ENCODE data around the gene E2F8.
A peak's percentile ranks its signal among the peaks of the same experiment; 100 is the strongest.

The E2F8 gene

GRCh38 chr11:19240420-19241259 lies at the start of gene E2F8:
Gene E2F8, minus strand, starts transcription at chr11:19240945. Its CDS starts 824 bp downstream, at chr11:19240121.
- Histone ChIP-seq H3K9me3 (ENCODE audit: insufficient read depth, low read length) (no peaks in the 10 kb centered on the region), H3K27me3 (ENCODE audit: insufficient read depth, insufficient read length) (peaks cover 38% of the 10 kb centered on the region), H3K9ac (ENCODE audit: insufficient read length, low read depth) (peak within 1 kb of the TSS; percentile 83), H3K4me1 (ENCODE audit: insufficient read depth, insufficient read length) (peaks cover 5% of the 10 kb centered on the region), H3K4me3 (ENCODE audit: insufficient read length, low read depth) (peak within 1 kb of the TSS; percentile 58), H3K36me3 (ENCODE audit: insufficient read depth, insufficient read length, low read length) (peaks cover 9% of the 10 kb centered on the region)
- peak; percentile 82 for DNase-seq (ENCODE audit: low read depth, low spot score)
- TF ChIP-seq SUZ12 (IDR thresholded peaks at IDR 0.05; ENCODE audit: extremely low read depth, insufficient read depth, insufficient read length): no peak
- no peak for TF ChIP-seq YY1 (IDR thresholded peaks at IDR 0.05; ENCODE audit: insufficient read depth, insufficient read length)
- no peak for TF ChIP-seq ZNF274 (IDR thresholded peaks at IDR 0.05; ENCODE audit: low read depth, low read length)

DNA sequence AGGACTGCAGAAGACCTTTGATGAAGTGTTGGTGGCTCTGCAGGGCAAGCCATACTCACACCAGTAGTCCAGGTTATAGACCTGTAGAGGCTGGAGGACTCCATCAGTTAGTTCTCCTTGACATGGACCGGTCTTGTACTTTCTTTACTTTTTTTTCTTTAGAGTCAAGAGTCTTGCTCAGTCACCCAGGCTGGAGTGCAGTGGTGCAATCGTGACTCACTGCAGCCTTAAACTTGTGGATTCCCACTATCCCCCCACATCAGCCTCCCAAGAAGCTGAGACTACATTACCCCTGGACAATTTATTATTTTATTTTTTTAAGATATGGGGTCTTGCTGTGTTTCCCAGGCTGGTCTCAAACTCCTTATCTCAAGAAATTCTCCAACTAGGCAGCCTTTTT lies 49.6 kb upstream of the E2F8 start:
- TF ChIP-seq ZNF274 (IDR thresholded peaks at IDR 0.05; ENCODE audit: low read depth, low read length): no peak
- no peak for TF ChIP-seq YY1 (IDR thresholded peaks at IDR 0.05; ENCODE audit: insufficient read depth, insufficient read length)
- TF ChIP-seq SUZ12 (IDR thresholded peaks at IDR 0.05; ENCODE audit: extremely low read depth, insufficient read depth, insufficient read length): no peak
- H3K4me3 ChIP-seq (ENCODE audit: insufficient read length, low read depth): no peak overlapping the region
- H3K9me3 ChIP-seq (ENCODE audit: insufficient read depth, low read length): no peaks in the 10 kb centered on the region
- H3K4me1 ChIP-seq (ENCODE audit: insufficient read depth, insufficient read length): no peaks in the 10 kb centered on the region
- H3K9ac ChIP-seq (ENCODE audit: insufficient read length, low read depth): no peak overlapping the region
- no peaks in the 10 kb centered on the region for H3K27me3 ChIP-seq (ENCODE audit: insufficient read depth, insufficient read length)
- H3K36me3 ChIP-seq (ENCODE audit: insufficient read depth, insufficient read length, low read length): no peaks in the 10 kb centered on the region
- DNase-seq (ENCODE audit: low read depth, low spot score): no peak

DNA sequence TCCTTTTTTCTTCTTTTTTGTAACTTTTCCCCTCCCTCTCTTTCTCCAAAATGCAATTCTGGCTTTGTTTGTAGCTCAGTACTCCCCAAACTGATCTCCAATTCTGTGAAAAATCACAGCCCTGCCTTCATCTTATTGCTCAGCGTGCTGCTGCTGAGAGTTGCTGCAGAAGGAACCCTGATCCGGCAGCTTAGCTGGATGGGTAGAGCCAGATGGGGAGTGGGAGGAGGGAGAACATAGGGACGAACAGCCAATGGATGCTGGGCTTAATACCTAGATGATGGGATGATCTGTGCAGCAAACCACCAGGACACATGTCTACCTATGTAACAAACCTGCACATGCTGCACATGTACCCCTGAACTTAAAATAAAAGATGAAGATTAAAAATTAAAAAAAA lies 47.5 kb upstream of the E2F8 start:
- peaks cover 2% of the 10 kb centered on the region for H3K4me1 ChIP-seq (ENCODE audit: insufficient read depth, insufficient read length)
- no peaks in the 10 kb centered on the region for H3K9me3 ChIP-seq (ENCODE audit: insufficient read depth, low read length)
- no peak for DNase-seq (ENCODE audit: low read depth, low spot score)
- H3K4me3 ChIP-seq (ENCODE audit: insufficient read length, low read depth): no peak overlapping the region
- no peaks in the 10 kb centered on the region for H3K36me3 ChIP-seq (ENCODE audit: insufficient read depth, insufficient read length, low read length)
- H3K9ac ChIP-seq (ENCODE audit: insufficient read length, low read depth): no peak overlapping the region
- H3K27me3 ChIP-seq (ENCODE audit: insufficient read depth, insufficient read length): no peaks in the 10 kb centered on the region
- TF ChIP-seq ZNF274 (IDR thresholded peaks at IDR 0.05; ENCODE audit: low read depth, low read length) (no peak), SUZ12 (IDR thresholded peaks at IDR 0.05; ENCODE audit: extremely low read depth, insufficient read depth, insufficient read length) (no peak), YY1 (IDR thresholded peaks at IDR 0.05; ENCODE audit: insufficient read depth, insufficient read length) (no peak)

DNA sequence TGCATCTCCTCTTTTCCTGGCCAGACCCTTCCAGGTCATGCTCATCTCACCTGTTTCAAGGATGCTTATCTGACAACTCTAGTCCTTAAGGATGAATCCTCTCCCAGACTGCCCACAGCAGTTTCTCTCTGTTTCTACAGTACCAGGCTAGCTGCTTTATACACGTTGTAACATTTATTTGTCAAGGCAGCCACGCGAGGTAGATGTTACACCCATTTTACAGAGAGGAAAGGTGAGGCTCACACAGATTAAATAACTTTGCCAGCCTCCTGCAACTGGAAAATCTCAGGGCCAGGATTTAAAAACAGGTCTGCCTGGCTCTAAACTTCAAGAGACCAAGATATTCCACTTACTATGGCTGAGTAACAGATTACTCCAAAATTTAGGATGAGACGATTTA lies 45.7 kb upstream of the E2F8 start:
- Histone ChIP-seq H3K9ac (ENCODE audit: insufficient read length, low read depth) (no peak overlapping the region), H3K4me1 (ENCODE audit: insufficient read depth, insufficient read length) (peaks cover 2% of the 10 kb centered on the region)

DNA sequence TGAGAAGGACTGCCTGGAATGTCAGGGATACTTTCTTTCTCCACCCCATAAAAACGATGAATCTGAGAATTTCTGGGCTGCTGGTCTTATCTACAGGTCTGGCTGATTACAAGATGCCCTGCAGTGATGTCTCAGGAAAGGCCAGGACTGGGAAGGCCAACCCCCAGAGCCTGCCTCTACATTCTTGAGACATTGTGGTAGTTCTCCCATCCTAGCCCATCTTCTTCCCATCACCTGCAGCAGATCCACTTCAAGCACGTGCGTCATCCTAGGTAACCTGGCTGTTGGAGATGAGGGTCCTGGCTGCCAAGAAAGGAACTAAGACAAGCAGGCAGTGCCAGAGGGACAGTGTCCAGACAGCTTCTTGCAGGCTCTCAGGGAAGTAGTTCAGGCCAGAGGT lies 44.1 kb upstream of the E2F8 start:
- Histone ChIP-seq H3K27me3 (ENCODE audit: insufficient read depth, insufficient read length) (no peaks in the 10 kb centered on the region), H3K4me1 (ENCODE audit: insufficient read depth, insufficient read length) (peaks cover 2% of the 10 kb centered on the region), H3K36me3 (ENCODE audit: insufficient read depth, insufficient read length, low read length) (no peaks in the 10 kb centered on the region), H3K4me3 (ENCODE audit: insufficient read length, low read depth) (no peak overlapping the region), H3K9ac (ENCODE audit: insufficient read length, low read depth) (no peak overlapping the region), H3K9me3 (ENCODE audit: insufficient read depth, low read length) (no peaks in the 10 kb centered on the region)
- no peak for TF ChIP-seq ZNF274 (IDR thresholded peaks at IDR 0.05; ENCODE audit: low read depth, low read length)
- DNase-seq (ENCODE audit: low read depth, low spot score): no peak

More for the DNA sequence above, 45.7 kb upstream of the E2F8 start:
- Histone ChIP-seq H3K9me3 (ENCODE audit: insufficient read depth, low read length) (no peaks in the 10 kb centered on the region), H3K27me3 (ENCODE audit: insufficient read depth, insufficient read length) (no peaks in the 10 kb centered on the region), H3K36me3 (ENCODE audit: insufficient read depth, insufficient read length, low read length) (no peaks in the 10 kb centered on the region), H3K4me3 (ENCODE audit: insufficient read length, low read depth) (no peak overlapping the region)
- no peak for DNase-seq (ENCODE audit: low read depth, low spot score)
- TF ChIP-seq SUZ12 (IDR thresholded peaks at IDR 0.05; ENCODE audit: extremely low read depth, insufficient read depth, insufficient read length) (no peak), YY1 (IDR thresholded peaks at IDR 0.05; ENCODE audit: insufficient read depth, insufficient read length) (no peak)

GRCh38 chr11:19283991-19284390 lies 43.2 kb upstream of the E2F8 start:
- Histone ChIP-seq H3K9ac (ENCODE audit: insufficient read length, low read depth) (no peak overlapping the region), H3K36me3 (ENCODE audit: insufficient read depth, insufficient read length, low read length) (no peaks in the 10 kb centered on the region), H3K9me3 (ENCODE audit: insufficient read depth, low read length) (no peaks in the 10 kb centered on the region), H3K27me3 (ENCODE audit: insufficient read depth, insufficient read length) (no peaks in the 10 kb centered on the region), H3K4me1 (ENCODE audit: insufficient read depth, insufficient read length) (peaks cover 2% of the 10 kb centered on the region), H3K4me3 (ENCODE audit: insufficient read length, low read depth) (no peak overlapping the region)
- DNase-seq (ENCODE audit: low read depth, low spot score): no peak
- TF ChIP-seq ZNF274 (IDR thresholded peaks at IDR 0.05; ENCODE audit: low read depth, low read length): no peak
- no peak for TF ChIP-seq YY1 (IDR thresholded peaks at IDR 0.05; ENCODE audit: insufficient read depth, insufficient read length)
- no peak for TF ChIP-seq SUZ12 (IDR thresholded peaks at IDR 0.05; ENCODE audit: extremely low read depth, insufficient read depth, insufficient read length)

- no peak for DNase-seq (ENCODE audit: low read depth, low spot score)
- Histone ChIP-seq H3K4me3 (ENCODE audit: insufficient read length, low read depth) (no peak overlapping the region), H3K36me3 (ENCODE audit: insufficient read depth, insufficient read length, low read length) (no peaks in the 10 kb centered on the region), H3K4me1 (ENCODE audit: insufficient read depth, insufficient read length) (peaks cover 3% of the 10 kb centered on the region), H3K9ac (ENCODE audit: insufficient read length, low read depth) (no peak overlapping the region), H3K9me3 (ENCODE audit: insufficient read depth, low read length) (no peaks in the 10 kb centered on the region), H3K27me3 (ENCODE audit: insufficient read depth, insufficient read length) (no peaks in the 10 kb centered on the region)
- TF ChIP-seq YY1 (IDR thresholded peaks at IDR 0.05; ENCODE audit: insufficient read depth, insufficient read length) (no peak), ZNF274 (IDR thresholded peaks at IDR 0.05; ENCODE audit: low read depth, low read length) (no peak), SUZ12 (IDR thresholded peaks at IDR 0.05; ENCODE audit: extremely low read depth, insufficient read depth, insufficient read length) (no peak)
These were observed 40.8 kb upstream of the E2F8 start for GRCh38 chr11:19281555-19281954.

All from NT2/D1 (cell line).